ENCODE results near the gene SPPL3.

Gene SPPL3

GRCh38 chr12:120771097-120771496, 133.1 kb downstream of the SPPL3 start:
- DNase-seq, result no peak

GRCh38 chr12:120767071-120768024, 136.8 kb downstream of the SPPL3 start:
- no peak for DNase-seq

- no peak for DNase-seq
Measured at GRCh38 chr12:120766566-120766965, 137.6 kb downstream of the SPPL3 start.

- DNase-seq, result no peak
Measured at GRCh38 chr12:120764816-120765215, 139.3 kb downstream of the SPPL3 start.

GRCh38 chr12:120763250-120763649, 140.9 kb downstream of the SPPL3 start:
- no peak for DNase-seq

GRCh38 chr12:120762086-120762485, 142.1 kb downstream of the SPPL3 start:
- no peak for DNase-seq

- DNase-seq, result no peak
Measured at GRCh38 chr12:120761519-120761934, 142.6 kb downstream of the SPPL3 start.

GRCh38 chr12:120760349-120761254, 143.6 kb downstream of the SPPL3 start:
- DNase-seq, result no peak

- no peak for DNase-seq
Measured at GRCh38 chr12:120759591-120760348, 144.4 kb downstream of the SPPL3 start.

- DNase-seq, result no peak
Measured at GRCh38 chr12:120758798-120759590, 145.2 kb downstream of the SPPL3 start.

- no peak for DNase-seq
Measured at GRCh38 chr12:120757949-120758348, 146.2 kb downstream of the SPPL3 start.

- no peak for DNase-seq
Measured at GRCh38 chr12:120757226-120757742, 146.9 kb downstream of the SPPL3 start.

- no peak for DNase-seq
Measured at GRCh38 chr12:120755269-120755668, 148.9 kb downstream of the SPPL3 start.

- DNase-seq, result no peak
Measured at GRCh38 chr12:120754792-120755191, 149.4 kb downstream of the SPPL3 start.

GRCh38 chr12:120751389-120751788, 152.8 kb downstream of the SPPL3 start:
- DNase-seq, result no peak

- DNase-seq, result no peak
Measured at GRCh38 chr12:120750806-120751205, 153.4 kb downstream of the SPPL3 start.

GRCh38 chr12:120749256-120749655, 154.9 kb downstream of the SPPL3 start:
- DNase-seq, result no peak

- DNase-seq, result no peak
Measured at GRCh38 chr12:120748242-120748641, 155.9 kb downstream of the SPPL3 start.

GRCh38 chr12:120744922-120745493, 159.2 kb downstream of the SPPL3 start:
- no peak for DNase-seq

GRCh38 chr12:120741476-120742421, 162.4 kb downstream of the SPPL3 start:
- DNase-seq, result peak in 1 of 2 experiments; percentile 37

All from NCI-H446 (cell line).